Esophagus muscularis mucosa (tissue), 4 donors: ENCODE results near the gene BTBD16.

Experiments
- EP300 ChIP-seq: sonication (generic); formaldehyde crosslinking; IDR thresholded peaks from one replicate; pipeline ENCODE4 v1.6.1; 2017; ENCODE audit warnings: antibody characterized with exemption
- POLR2A ChIP-seq: fragments of 450-650 bp; IDR thresholded peaks from one replicate; pipeline ENCODE4 v1.6.1; 2017; ENCODE audit warnings: antibody characterized with exemption, moderate library complexity, mild to moderate bottlenecking, low read depth
- POLR2AphosphoS5 ChIP-seq, 2 donors: sonication (generic); formaldehyde crosslinking; IDR thresholded peaks; one replicate each; pipeline ENCODE4 v1.6.1; 2017; ENCODE audit warnings: antibody characterized with exemption in 2 of 2
- TF ChIP-seq, protein P1 (sequence below), 3 experiments: fragments of 200-600 bp in 2 of 3; fragments of 450-650 bp in 1 of 3; sonication (generic) in 2 of 3; IDR thresholded peaks; one replicate each; pipeline ENCODE4 v1.5.1; 2017 to 2019; ENCODE audit warnings: antibody characterized with exemption in 3 of 3, mild to moderate bottlenecking in 2 of 3, moderate library complexity in 1 of 3

DNA sequence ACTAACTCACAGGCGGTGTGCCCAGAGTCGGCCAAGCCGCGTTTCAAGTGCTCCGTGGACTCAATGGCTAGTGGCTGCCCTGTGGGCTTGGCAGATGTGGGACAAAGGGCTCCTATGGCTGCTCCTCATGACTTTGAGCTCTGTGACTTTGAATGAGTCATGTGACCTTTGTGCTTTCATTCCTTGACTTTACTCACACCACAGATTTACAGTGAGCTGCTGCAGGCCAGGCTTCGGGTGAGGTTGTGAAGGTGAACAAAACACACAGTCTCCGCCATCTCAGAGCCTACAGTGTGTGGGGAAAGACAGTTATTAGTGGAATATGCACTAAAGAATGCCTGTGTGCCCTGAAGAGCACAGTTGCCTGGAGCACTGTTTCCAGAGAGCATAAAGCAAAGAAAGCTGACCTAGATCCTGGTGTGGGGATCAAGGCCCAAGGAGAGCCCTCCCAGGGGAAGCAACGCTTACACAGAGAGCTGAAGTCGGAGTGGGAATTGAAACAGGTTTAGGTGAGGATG is 73.7 kb downstream of the BTBD16 start:
- TF ChIP-seq, protein P1, sequence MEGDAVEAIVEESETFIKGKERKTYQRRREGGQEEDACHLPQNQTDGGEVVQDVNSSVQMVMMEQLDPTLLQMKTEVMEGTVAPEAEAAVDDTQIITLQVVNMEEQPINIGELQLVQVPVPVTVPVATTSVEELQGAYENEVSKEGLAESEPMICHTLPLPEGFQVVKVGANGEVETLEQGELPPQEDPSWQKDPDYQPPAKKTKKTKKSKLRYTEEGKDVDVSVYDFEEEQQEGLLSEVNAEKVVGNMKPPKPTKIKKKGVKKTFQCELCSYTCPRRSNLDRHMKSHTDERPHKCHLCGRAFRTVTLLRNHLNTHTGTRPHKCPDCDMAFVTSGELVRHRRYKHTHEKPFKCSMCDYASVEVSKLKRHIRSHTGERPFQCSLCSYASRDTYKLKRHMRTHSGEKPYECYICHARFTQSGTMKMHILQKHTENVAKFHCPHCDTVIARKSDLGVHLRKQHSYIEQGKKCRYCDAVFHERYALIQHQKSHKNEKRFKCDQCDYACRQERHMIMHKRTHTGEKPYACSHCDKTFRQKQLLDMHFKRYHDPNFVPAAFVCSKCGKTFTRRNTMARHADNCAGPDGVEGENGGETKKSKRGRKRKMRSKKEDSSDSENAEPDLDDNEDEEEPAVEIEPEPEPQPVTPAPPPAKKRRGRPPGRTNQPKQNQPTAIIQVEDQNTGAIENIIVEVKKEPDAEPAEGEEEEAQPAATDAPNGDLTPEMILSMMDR (IDR thresholded peaks at IDR 0.05): no peak
- no peak for TF ChIP-seq POLR2A
- TF ChIP-seq POLR2AphosphoS5 (IDR thresholded peaks at IDR 0.05): no peak
- no peak for TF ChIP-seq EP300
